Liver (tissue), 9 donors: ENCODE data around the gene SEMA4G. TPM values are rescaled to one million over a fixed set of nuclear protein-coding genes. Genes with fewer than 3 reads are reported as not detected.

Experiments
- DNase-seq: peaks from one replicate; pipeline ENCODE4 v3.0.0-alpha.2; 2017; ENCODE audit warnings: low spot score
- H3K27ac ChIP-seq, 2 donors: one replicate each; pipeline ENCODE4 v1.7.0; 2013; ENCODE audit warnings: inconsistent platforms in 2 of 2, low read length in 2 of 2, control low read depth in 1 of 2, low read depth in 1 of 2, mild to moderate bottlenecking in 1 of 2
- H3K27me3 ChIP-seq, 4 donors: one replicate each; pipeline versions ENCODE4 v1.6.1 to v1.7.0; 2013; ENCODE audit warnings: low read length in 3 of 4, inconsistent platforms in 1 of 4, mild to moderate bottlenecking in 1 of 4, moderate library complexity in 1 of 4; ENCODE audit not compliant: control insufficient read depth in 4 of 4, insufficient read depth in 4 of 4
- H3K36me3 ChIP-seq, 4 donors: one replicate each; pipeline versions ENCODE4 v1.6.1 to v1.7.0; 2013; ENCODE audit warnings: low read length in 3 of 4, mild to moderate bottlenecking in 3 of 4, low read depth in 1 of 4, moderate library complexity in 1 of 4; ENCODE audit not compliant: control insufficient read depth in 4 of 4, insufficient read depth in 3 of 4
- H3K4me1 ChIP-seq, 4 donors: one replicate each; pipeline versions ENCODE4 v1.6.1 to v1.7.0; 2013; ENCODE audit warnings: low read length in 3 of 4, mild to moderate bottlenecking in 3 of 4, moderate library complexity in 1 of 4; ENCODE audit not compliant: control insufficient read depth in 4 of 4, insufficient read depth in 4 of 4
- H3K4me3 ChIP-seq, 3 donors: one replicate each; pipeline versions ENCODE4 v1.6.1 to v1.7.0; 2013; ENCODE audit warnings: low read length in 3 of 3, control low read depth in 1 of 3, low read depth in 1 of 3, mild to moderate bottlenecking in 1 of 3
- H3K9ac ChIP-seq, 2 donors: one replicate each; pipeline ENCODE4 v1.7.0; 2013; ENCODE audit warnings: low read length in 2 of 2, mild to moderate bottlenecking in 2 of 2, moderate library complexity in 2 of 2, control low read depth in 1 of 2, low read depth in 1 of 2
- H3K9me3 ChIP-seq, 4 donors: one replicate each; pipeline versions ENCODE4 v1.6.1 to v1.7.0; 2013; ENCODE audit warnings: low read length in 3 of 4; ENCODE audit not compliant: control insufficient read depth in 4 of 4
- EGR1 ChIP-seq, 2 donors: IDR thresholded peaks; 2 replicates each; pipeline ENCODE4 v1.6.1; 2016 to 2018; ENCODE audit warnings: antibody characterized with exemption in 2 of 2, low read depth in 2 of 2
- FOXA2 ChIP-seq: IDR thresholded peaks from 2 replicates; pipeline ENCODE4 v1.6.1; 2016; ENCODE audit warnings: antibody characterized with exemption
- GABPA ChIP-seq, 2 donors: IDR thresholded peaks in 1 of 2; conservative IDR thresholded peaks in 1 of 2; 2 replicates each; pipeline ENCODE4 v1.6.1; 2016; ENCODE audit warnings: antibody characterized with exemption in 2 of 2, mild to moderate bottlenecking in 1 of 2, moderate library complexity in 1 of 2
- HNF4A ChIP-seq, 2 donors: conservative IDR thresholded peaks; 2 replicates each; pipeline ENCODE4 v1.6.1; 2016; ENCODE audit warnings: antibody characterized with exemption in 2 of 2, mild to moderate bottlenecking in 2 of 2
- JUND ChIP-seq, 2 donors: IDR thresholded peaks; 2 replicates each; pipeline ENCODE4 v1.6.1; 2016; ENCODE audit warnings: antibody characterized with exemption in 2 of 2
- NR2F2 ChIP-seq: IDR thresholded peaks from 2 replicates; pipeline ENCODE4 v1.6.1; 2016; ENCODE audit warnings: antibody characterized with exemption
- RAD21 ChIP-seq, 2 donors: IDR thresholded peaks; 2 replicates each; pipeline ENCODE4 v1.6.1; 2016; ENCODE audit warnings: antibody characterized with exemption in 2 of 2, mild to moderate bottlenecking in 2 of 2
- RXRA ChIP-seq, 2 donors: IDR thresholded peaks; 2 replicates each; pipeline ENCODE4 v1.6.1; 2017 to 2018; ENCODE audit warnings: antibody characterized with exemption in 2 of 2, mild to moderate bottlenecking in 1 of 2
- TAF1 ChIP-seq: conservative IDR thresholded peaks from 2 replicates; pipeline ENCODE4 v1.6.1; 2016; ENCODE audit warnings: antibody characterized with exemption, mild to moderate bottlenecking
- YY1 ChIP-seq: IDR thresholded peaks from 2 replicates; pipeline ENCODE4 v1.6.1; 2016; ENCODE audit warnings: antibody characterized with exemption, mild to moderate bottlenecking
- ZBTB33 ChIP-seq: IDR thresholded peaks from 2 replicates; pipeline ENCODE4 v1.6.1; 2016; ENCODE audit warnings: antibody characterized with exemption
- WGBS: extraction: QIAGEN DNeasy Blood & Tissue Kit; methylation state at CpG from one replicate; pipeline ENCODE4 v1.1.7; 2013; 5-methylcytosine and 5-hydroxymethylcytosine counted together
- polyA plus RNA-seq, 2 donors: library from polyadenylated mRNA; stranded (reverse) in 1 of 2; unstranded in 1 of 2; fragments of 200-250 nt in 1 of 2; fragments of >200 nt in 1 of 2; fragmentation: Nextera tagmentation in 1 of 2; extraction: Ambion mirVana in 1 of 2; gene quantifications; one replicate each; pipeline versions ENCODE4 v1.2.1 to v1.2.3, GENCODE V29; 2013 to 2015
- total RNA-seq, 2 donors: library from RNA; depleted of rRNA; stranded (reverse); fragments of >200 nt; gene quantifications; one replicate each; pipeline ENCODE4 v1.2.3, GENCODE V29; 2014
- TF ChIP-seq, protein P1 (sequence below): fragments of 150-350 bp; IDR thresholded peaks from 2 replicates; pipeline ENCODE4 v1.5.1; 2017; ENCODE audit warnings: improper control_type of control experiment, low read depth, low read length; ENCODE audit not compliant: missing input control
- TF ChIP-seq, protein P2 (sequence below): IDR thresholded peaks from 2 replicates; pipeline ENCODE4 v1.6.1; 2016; ENCODE audit warnings: antibody characterized with exemption
- TF ChIP-seq, protein P3 (sequence below): IDR thresholded peaks from 2 replicates; pipeline ENCODE4 v1.6.1; 2016; ENCODE audit warnings: antibody characterized with exemption
- donor health status: healthy.
- donor health status: healthy.
- donor health status: healthy.
- donor health status: healthy.
- donor health status: healthy.

Gene SEMA4G
- total and polyA plus RNA-seq, 4 donors, result 13.9 to 56.0 (median 30.2) TPM

GRCh38 chr10:101006593-101007098, 37.3 kb downstream of the SEMA4G start:
- Histone ChIP-seq H3K27ac (no peak overlapping the region), H3K9me3 (no peaks in the 10 kb centered on the region), H3K27me3 (no peaks in the 10 kb centered on the region), H3K9ac (no peak overlapping the region), H3K4me1 (peaks cover 0 to 3% (median 0%) of the 10 kb centered on the region in 4 donors), H3K36me3 (peaks cover 0 to 14% (median under 1%) of the 10 kb centered on the region in 4 donors), H3K4me3 (no peak overlapping the region)
- TF ChIP-seq ZBTB33 (no peak), NR2F2 (no peak), TAF1 (no peak), FOXA2 (no peak), RAD21 (IDR thresholded peaks at IDR 0.05) (no peak), JUND (IDR thresholded peaks at IDR 0.05) (no peak), HNF4A (conservative IDR thresholded peaks at IDR 0.05) (no peak), YY1 (no peak), RXRA (IDR thresholded peaks at IDR 0.05) (no peak)
- TF ChIP-seq, protein P1, sequence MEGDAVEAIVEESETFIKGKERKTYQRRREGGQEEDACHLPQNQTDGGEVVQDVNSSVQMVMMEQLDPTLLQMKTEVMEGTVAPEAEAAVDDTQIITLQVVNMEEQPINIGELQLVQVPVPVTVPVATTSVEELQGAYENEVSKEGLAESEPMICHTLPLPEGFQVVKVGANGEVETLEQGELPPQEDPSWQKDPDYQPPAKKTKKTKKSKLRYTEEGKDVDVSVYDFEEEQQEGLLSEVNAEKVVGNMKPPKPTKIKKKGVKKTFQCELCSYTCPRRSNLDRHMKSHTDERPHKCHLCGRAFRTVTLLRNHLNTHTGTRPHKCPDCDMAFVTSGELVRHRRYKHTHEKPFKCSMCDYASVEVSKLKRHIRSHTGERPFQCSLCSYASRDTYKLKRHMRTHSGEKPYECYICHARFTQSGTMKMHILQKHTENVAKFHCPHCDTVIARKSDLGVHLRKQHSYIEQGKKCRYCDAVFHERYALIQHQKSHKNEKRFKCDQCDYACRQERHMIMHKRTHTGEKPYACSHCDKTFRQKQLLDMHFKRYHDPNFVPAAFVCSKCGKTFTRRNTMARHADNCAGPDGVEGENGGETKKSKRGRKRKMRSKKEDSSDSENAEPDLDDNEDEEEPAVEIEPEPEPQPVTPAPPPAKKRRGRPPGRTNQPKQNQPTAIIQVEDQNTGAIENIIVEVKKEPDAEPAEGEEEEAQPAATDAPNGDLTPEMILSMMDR, result no peak
- TF ChIP-seq, protein P2, sequence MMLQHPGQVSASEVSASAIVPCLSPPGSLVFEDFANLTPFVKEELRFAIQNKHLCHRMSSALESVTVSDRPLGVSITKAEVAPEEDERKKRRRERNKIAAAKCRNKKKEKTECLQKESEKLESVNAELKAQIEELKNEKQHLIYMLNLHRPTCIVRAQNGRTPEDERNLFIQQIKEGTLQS, result no peak
- WGBS, result 92% methylated on average over 33 of the region's 33 CpGs
- no peak for DNase-seq

DNA sequence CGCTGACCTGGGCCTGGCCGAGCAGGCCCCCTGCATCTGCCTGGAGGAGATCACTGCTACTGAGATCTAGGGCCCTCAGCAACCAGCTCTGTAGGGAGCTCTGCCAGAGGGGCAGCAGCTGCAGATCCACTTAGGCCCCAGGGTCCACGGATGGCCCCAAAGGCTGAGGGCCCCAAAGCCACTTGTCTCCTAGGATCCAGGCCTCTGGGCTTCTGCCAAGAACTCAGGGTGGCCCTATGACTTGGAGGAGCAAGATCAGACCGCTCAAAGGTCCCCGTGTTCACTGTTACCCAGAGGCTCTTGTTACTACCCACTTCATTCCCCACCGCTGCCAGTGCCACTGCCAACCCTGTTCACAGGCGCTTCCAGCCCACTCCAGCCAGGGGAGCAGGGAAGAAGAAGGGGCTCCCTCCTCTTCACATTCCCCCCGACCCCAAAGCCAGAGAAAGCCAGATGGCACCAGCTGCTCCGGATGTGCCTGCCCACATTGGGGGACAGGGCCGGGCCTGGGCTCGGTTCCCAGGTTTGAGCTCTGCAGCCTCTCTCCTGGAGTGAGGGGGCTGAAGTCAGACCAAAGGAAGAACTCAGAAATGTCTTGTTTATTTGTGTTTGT, 37.9 kb downstream of the SEMA4G start:
- Histone ChIP-seq H3K9me3 (no peaks in the 10 kb centered on the region), H3K4me1 (peaks cover 0 to 3% (median 0%) of the 10 kb centered on the region in 4 donors), H3K9ac (no peak overlapping the region), H3K4me3 (no peak overlapping the region), H3K27me3 (no peaks in the 10 kb centered on the region), H3K27ac (no peak overlapping the region), H3K36me3 (peaks cover 0 to 14% (median under 1%) of the 10 kb centered on the region in 4 donors)
- WGBS, result 83% methylated on average over 11 of the region's 11 CpGs
- TF ChIP-seq, protein P3, sequence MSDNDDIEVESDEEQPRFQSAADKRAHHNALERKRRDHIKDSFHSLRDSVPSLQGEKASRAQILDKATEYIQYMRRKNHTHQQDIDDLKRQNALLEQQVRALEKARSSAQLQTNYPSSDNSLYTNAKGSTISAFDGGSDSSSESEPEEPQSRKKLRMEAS, result no peak
- TF ChIP-seq, protein P2, result no peak
- TF ChIP-seq EGR1 (IDR thresholded peaks at IDR 0.05; ENCODE audit: low read depth in 2 of 2) (no peak), RAD21 (IDR thresholded peaks at IDR 0.05) (no peak), GABPA (IDR thresholded peaks at IDR 0.05 in 1 of 2, conservative IDR thresholded peaks at IDR 0.05 in 1 of 2) (no peak), HNF4A (conservative IDR thresholded peaks at IDR 0.05) (no peak)
- DNase-seq, result no peak
